GDM1 (cell line): Measurements from ENCODE around the gene TSPO2.

Experiments
- DNase-seq: peaks from one replicate; lab custom pipeline; 2025; lab: John Stamatoyannopoulos, UW

The TSPO2 gene

GRCh38 chr6:41075651-41076626 is 33.7 kb downstream of the TSPO2 start:
- DNase-seq, result no peak

GRCh38 chr6:41077536-41077935 is 35.3 kb downstream of the TSPO2 start:
- DNase-seq, result no peak

GRCh38 chr6:41078101-41078500 is 35.8 kb downstream of the TSPO2 start:
- DNase-seq, result no peak

- DNase-seq, result no peak
These were observed 36.8 kb downstream of the TSPO2 start for GRCh38 chr6:41079080-41079479.

GRCh38 chr6:41080621-41081020 is 38.4 kb downstream of the TSPO2 start:
- DNase-seq, result no peak

GRCh38 chr6:41083072-41083471 is 40.8 kb downstream of the TSPO2 start:
- DNase-seq, result no peak

- DNase-seq, result no peak
These were observed 42.9 kb downstream of the TSPO2 start for GRCh38 chr6:41085182-41085581.

- DNase-seq, result no peak
These were observed 46.2 kb downstream of the TSPO2 start for GRCh38 chr6:41088451-41088850.

- no peak for DNase-seq
These were observed 48.8 kb downstream of the TSPO2 start for GRCh38 chr6:41090841-41091761.

- DNase-seq, result no peak
These were observed 50.3 kb downstream of the TSPO2 start for GRCh38 chr6:41092421-41093140.

- DNase-seq, result no peak
These were observed 51.5 kb downstream of the TSPO2 start for GRCh38 chr6:41093729-41094128.
